IPS-15b (cell line): ENCODE data around the gene CD59.

Experiments
- H3K27me3 ChIP-seq: one replicate; pipeline ENCODE4 v1.6.1; 2013; ENCODE audit warnings: low read length; ENCODE audit not compliant: control insufficient read depth, insufficient read depth
- H3K36me3 ChIP-seq: one replicate; pipeline ENCODE4 v1.6.1; 2013; ENCODE audit warnings: low read length; ENCODE audit not compliant: control insufficient read depth, insufficient read depth
- H3K4me1 ChIP-seq: one replicate; pipeline ENCODE4 v1.6.1; 2013; ENCODE audit warnings: mild to moderate bottlenecking, low read length; ENCODE audit not compliant: control insufficient read depth, insufficient read depth
- H3K4me3 ChIP-seq: one replicate; pipeline ENCODE4 v1.5.1; 2013; ENCODE audit warnings: low read depth, low read length
- H3K9ac ChIP-seq: one replicate; pipeline ENCODE4 v1.6.1; 2013; ENCODE audit warnings: low read depth, mild to moderate bottlenecking, low read length
- H3K9me3 ChIP-seq: one replicate; pipeline ENCODE4 v1.6.1; 2013; ENCODE audit warnings: mild to moderate bottlenecking, low read length; ENCODE audit not compliant: control insufficient read depth, insufficient read depth

Gene CD59

DNA sequence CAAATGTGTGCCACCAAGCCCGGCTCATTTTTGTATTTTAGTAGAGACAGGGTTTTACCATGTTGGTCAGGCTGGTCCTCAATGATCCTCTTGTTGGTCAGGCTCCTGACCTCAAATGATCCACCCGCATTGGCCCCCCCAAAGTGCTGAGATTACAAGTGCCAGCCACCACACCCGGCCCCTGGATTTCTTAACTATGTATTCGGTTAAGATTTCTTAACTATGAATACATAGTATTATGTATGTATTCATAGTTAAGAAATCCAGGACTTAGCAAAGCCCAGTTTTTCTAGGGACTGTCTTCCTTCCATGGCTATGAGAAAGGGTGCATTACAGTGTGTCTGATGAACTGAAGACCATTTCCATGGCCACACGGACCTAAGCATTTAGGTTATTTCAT lies 37.3 kb downstream of the CD59 start:
- H3K4me1 ChIP-seq: peaks cover 12% of the 10 kb centered on the region
- H3K36me3 ChIP-seq: no peaks in the 10 kb centered on the region
- no peak overlapping the region for H3K4me3 ChIP-seq
- no peaks in the 10 kb centered on the region for H3K9me3 ChIP-seq
- H3K27me3 ChIP-seq: peaks cover 9% of the 10 kb centered on the region
- H3K9ac ChIP-seq: no peak overlapping the region

DNA sequence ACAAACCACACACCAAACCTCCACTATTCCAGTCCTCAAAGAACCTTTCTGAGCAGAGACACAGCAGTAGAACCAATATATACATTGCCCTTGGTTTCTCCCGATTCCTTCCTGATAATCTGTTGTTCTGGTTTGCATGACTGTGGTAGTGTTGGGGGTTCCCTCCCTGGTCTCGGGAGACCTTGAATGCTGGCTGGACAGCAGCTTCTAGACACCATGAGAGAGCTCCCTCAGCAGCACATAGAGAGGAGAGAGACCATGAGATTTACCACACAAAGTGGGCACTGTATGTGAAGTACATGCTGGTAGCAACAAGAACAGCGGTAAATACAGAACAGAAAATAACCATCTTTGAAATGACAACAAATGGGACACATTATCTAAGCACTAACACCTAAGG lies 38.2 kb downstream of the CD59 start:
- peaks cover 9% of the 10 kb centered on the region for H3K27me3 ChIP-seq

DNA sequence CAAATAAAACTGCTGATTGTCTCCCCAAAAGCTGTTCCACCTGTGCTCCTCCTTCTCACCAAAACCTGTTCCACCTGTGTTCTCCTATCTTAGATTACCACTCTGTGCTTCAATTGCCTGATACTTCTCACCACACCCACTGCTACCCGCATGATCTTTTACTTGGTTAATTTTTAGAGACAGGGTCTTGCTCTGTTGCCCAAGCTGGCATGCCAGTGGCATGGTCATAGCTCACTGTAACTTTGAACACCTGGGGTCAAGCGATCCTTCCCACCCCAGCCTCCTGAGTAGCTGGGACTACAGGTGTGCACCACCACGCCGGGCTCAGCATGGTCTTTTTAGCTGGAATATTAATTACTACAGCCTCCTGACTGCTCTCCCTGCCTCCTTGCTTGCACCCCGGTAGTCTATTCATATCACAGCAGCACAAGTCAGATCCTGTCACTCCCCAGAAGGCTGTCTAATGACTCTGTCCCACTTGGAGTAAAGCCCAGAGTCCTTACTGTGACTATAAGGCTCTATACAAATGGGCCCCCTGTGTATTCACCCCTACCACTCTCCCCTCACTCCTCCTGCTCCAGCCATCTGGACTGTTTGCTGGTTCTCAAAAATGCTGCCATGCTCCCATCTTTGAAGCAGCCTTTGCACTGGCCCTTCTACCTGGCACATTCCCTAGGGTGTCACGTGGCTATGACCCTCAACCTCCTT lies 39.1 kb downstream of the CD59 start:
- Histone ChIP-seq H3K9me3 (no peaks in the 10 kb centered on the region), H3K4me1 (peaks cover 13% of the 10 kb centered on the region), H3K4me3 (no peak overlapping the region), H3K9ac (no peak overlapping the region), H3K27me3 (peaks cover 9% of the 10 kb centered on the region), H3K36me3 (no peaks in the 10 kb centered on the region)

More for the DNA sequence above, 38.2 kb downstream of the CD59 start:
- H3K9me3 ChIP-seq: no peaks in the 10 kb centered on the region
- H3K4me1 ChIP-seq: peaks cover 12% of the 10 kb centered on the region
- no peaks in the 10 kb centered on the region for H3K36me3 ChIP-seq
- no peak overlapping the region for H3K4me3 ChIP-seq
- no peak overlapping the region for H3K9ac ChIP-seq

DNA sequence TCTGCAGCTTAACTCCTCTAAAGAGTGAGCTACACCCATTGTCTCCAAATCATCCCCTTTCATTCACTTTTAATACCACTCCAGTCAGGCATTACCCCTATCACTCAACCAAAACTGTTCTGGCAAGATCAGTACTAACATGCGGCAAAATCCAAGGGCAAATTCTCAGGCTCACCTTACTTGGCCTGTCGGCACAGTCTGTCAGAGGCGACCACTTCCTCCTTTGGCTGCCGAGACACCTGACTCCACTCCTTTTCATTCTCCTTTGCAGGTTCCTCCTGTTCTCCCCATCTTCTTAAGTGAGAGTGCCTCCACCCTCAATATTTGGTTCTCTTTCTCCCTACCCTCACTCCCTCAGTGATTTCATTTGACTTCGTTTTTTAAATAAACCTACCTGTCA lies 39.8 kb downstream of the CD59 start:
- Histone ChIP-seq H3K9ac (no peak overlapping the region), H3K4me3 (no peak overlapping the region), H3K4me1 (peaks cover 16% of the 10 kb centered on the region), H3K27me3 (peaks cover 9% of the 10 kb centered on the region), H3K9me3 (no peaks in the 10 kb centered on the region), H3K36me3 (no peaks in the 10 kb centered on the region)

DNA sequence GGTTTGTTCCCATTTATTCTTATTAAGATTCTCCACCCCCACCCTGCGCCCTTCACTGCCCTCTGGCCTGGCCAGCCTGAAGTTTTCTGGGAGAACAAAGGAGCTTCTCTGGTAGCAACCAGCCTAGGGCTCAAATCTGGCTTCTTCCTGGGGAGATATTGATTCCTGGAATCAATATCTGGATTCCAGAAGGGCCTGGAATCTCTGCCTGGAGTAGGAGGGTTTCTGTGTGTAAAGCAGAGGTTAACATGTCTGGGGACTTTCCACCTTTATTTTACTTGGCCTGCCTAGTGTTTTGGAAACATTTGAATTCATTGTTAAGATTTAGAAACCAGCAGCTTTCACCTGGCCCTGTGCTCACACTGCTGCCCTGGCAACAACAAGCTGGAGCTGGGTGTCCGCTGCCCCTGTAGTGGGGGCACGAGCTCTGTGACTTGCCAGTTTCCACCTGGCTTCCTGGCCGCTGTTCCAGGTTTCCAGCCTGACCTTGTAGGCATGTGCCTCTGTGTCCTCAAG lies 41.1 kb downstream of the CD59 start:
- peaks cover 9% of the 10 kb centered on the region for H3K27me3 ChIP-seq
- no peaks in the 10 kb centered on the region for H3K9me3 ChIP-seq
- peaks cover 14% of the 10 kb centered on the region for H3K4me1 ChIP-seq
- H3K4me3 ChIP-seq: no peak overlapping the region
- no peak overlapping the region for H3K9ac ChIP-seq
- no peaks in the 10 kb centered on the region for H3K36me3 ChIP-seq

DNA sequence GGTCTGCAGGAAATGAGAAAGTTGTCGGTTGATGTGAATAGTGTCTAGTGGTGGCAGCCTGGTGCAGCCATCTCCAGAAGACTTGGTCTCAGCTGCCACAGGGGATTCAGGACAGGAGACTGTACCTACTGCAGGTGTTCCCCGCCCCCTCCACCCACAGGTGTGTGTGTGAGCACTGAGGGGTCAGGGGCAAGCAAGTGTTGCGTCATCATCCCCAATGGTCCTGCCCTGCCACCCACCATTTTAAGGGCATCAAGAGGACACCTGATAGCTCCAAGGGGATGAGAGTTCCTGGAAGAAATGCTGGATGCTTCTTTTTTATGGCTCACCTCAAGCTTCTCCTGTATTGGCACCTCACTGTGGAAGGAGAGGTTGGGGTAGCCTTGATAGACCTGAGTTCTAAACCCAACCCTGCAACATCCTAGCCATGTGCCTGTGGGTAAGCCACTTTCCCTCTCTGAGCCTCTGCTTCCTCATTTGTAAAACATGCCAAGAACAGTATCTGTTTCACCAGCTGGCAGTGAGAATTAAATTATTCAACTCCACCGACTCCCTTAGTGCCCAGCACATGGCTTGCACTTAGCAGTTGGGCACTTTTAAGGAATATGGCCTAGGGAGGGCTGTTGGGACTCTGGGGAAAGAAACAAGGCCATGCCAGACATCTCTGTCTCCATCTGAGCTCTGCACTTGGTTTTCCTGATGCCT lies 41.7 kb downstream of the CD59 start:
- Histone ChIP-seq H3K4me1 (peaks cover 11% of the 10 kb centered on the region), H3K9me3 (no peaks in the 10 kb centered on the region), H3K4me3 (no peak overlapping the region), H3K27me3 (peaks cover 6% of the 10 kb centered on the region), H3K9ac (no peak overlapping the region), H3K36me3 (no peaks in the 10 kb centered on the region)

DNA sequence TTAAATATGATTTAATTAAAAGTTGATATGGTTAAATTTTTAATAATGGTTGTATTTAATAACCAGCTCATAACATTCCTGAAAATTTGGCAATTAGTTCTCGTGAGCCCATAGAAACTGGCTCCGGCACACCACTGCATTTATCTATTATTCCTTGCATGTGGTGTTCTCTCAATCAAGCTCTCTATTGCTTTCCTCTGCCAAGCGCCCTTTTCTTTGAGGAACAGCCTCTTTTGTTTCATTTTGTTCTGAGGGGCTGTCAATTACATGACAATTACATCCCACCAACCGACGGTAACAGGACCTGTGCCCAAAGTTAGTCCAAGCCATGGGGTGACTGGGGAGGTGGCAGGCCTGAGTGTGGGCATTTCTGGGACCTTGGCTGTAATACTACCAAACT lies 43.7 kb downstream of the CD59 start:
- H3K9ac ChIP-seq: no peak overlapping the region
- no peaks in the 10 kb centered on the region for H3K36me3 ChIP-seq
- H3K27me3 ChIP-seq: no peaks in the 10 kb centered on the region
- H3K4me3 ChIP-seq: no peak overlapping the region
- H3K4me1 ChIP-seq: peaks cover 11% of the 10 kb centered on the region
- H3K9me3 ChIP-seq: no peaks in the 10 kb centered on the region

DNA sequence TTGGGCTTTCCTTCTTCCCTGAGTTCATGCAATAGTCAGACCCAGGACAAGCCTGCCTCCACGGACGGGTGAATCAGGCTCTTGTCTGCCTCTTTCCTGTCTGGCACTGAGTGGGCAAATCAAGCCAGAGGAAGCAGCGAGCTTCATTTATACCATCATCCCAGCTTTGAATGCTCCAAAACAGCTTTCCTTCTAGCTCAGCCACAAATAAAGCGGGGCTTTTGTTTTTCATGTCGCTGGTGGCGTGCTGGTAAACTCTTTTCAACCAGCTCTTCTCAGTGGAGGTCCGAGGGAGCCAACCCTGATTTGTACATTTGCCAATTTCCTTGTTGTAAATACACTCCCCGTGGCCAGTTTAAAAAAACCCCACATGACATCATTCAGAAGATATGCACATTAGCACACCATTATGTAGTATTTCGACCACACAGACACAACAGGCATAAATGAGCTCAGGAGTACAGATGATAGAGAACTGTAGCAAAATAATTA lies 44.2 kb downstream of the CD59 start:
- no peak overlapping the region for H3K9ac ChIP-seq
- no peaks in the 10 kb centered on the region for H3K9me3 ChIP-seq
- no peak overlapping the region for H3K4me3 ChIP-seq
- H3K4me1 ChIP-seq: peaks cover 11% of the 10 kb centered on the region
- H3K27me3 ChIP-seq: no peaks in the 10 kb centered on the region
- no peaks in the 10 kb centered on the region for H3K36me3 ChIP-seq

DNA sequence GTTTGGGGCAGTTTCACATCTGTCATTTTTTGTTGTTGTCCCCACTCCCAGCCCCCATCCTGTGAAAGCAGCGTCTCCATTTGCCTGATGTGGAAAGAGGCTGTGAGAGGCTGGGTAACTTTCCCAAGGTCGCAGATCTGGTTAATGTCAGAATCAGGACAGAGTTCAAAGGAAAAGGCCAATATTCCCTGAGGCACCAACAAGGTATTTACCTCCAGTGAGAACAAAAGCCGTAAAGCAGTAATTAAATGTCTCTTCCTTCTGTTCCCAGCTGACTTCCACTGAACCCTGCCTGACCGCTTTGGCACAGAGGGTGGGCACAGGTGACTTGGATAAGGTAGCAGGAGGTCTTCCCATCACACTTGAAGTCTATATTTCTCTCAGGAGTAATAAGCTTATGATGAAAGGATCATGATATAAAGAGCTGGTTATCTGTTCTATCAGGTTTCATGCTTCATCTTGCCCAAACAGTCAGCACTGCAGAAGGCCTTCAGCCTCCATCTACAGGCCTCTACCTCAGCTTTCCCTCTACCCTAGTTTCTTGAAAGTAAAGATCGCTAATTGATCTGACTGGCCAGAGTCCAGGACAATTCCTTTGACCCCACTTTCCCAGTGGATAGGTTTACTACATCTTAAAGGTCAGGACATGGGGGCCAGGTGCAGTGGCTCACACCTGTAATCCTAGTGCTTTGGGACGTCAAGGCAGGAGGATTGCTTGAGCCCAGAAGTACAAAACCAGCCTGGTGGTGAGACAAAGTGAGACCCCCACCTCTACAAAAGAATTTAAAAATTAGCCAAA lies 45.0 kb downstream of the CD59 start:
- Histone ChIP-seq H3K36me3 (no peaks in the 10 kb centered on the region), H3K4me1 (peaks cover 11% of the 10 kb centered on the region), H3K4me3 (no peak overlapping the region), H3K9ac (no peak overlapping the region), H3K9me3 (no peaks in the 10 kb centered on the region), H3K27me3 (no peaks in the 10 kb centered on the region)

DNA sequence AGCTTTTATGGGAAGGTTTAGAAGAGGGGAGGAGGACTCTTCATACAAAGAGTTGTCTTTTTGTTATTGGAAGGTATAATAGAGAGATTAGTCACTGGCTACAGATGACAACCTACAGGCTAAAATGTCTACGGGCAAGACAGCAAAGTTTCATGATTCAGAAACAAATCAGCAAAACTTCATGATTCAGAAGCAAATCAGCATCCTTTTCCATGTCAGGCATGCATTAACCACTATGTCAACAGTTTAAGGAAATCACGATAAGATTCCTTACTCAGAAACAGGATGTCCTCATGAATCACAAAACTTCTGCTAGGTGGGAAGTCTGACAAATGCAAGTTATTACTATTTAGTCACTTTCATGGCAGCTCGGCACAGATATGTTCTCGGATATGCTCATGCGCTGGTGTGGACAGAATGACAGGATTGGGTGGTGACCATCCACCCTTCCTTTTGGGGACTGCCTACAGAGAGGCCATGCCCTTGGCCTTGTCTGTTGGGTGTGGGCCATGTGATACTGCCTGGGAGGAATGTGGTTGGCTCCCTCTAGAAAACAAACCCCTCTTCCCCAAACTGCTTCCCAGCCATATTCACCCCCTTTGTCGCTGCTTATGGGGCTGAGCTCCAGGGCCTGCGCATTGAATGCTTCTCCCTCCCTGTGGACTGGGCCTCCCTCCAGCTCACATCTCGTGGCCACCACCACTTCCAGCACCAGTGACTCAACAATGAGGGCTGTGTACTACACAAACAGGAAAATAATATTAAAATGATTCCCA lies 45.7 kb downstream of the CD59 start:
- Histone ChIP-seq H3K9me3 (no peaks in the 10 kb centered on the region), H3K4me1 (peaks cover 11% of the 10 kb centered on the region), H3K36me3 (no peaks in the 10 kb centered on the region), H3K27me3 (no peaks in the 10 kb centered on the region), H3K4me3 (no peak overlapping the region), H3K9ac (no peak overlapping the region)

DNA sequence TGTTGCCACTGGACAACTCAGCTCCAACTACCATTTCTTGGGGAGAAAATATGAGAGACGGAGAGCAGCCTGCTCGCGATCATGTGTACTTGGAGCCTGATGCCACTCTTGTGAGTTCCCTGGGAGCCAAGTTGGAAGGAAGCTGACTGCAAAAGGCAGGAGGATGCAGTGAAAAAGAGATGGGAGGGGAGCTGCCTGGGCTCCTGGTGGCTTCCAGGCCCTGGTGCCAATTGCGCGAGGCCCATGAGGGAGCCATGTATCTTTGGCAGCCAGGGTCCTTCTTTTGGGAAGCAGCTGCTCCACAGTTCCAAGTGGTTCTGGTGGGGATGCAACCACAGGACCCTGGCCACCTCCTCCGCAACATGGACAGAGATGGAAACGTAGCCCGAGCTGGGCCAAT lies 46.7 kb downstream of the CD59 start:
- peaks cover 7% of the 10 kb centered on the region for H3K4me1 ChIP-seq

More for the DNA sequence above, 46.7 kb downstream of the CD59 start:
- Histone ChIP-seq H3K9me3 (no peaks in the 10 kb centered on the region), H3K27me3 (no peaks in the 10 kb centered on the region), H3K9ac (no peak overlapping the region), H3K36me3 (no peaks in the 10 kb centered on the region), H3K4me3 (no peak overlapping the region)
